ENCODE measurements around the gene ACLY.
A peak's percentile ranks its signal among the peaks of the same experiment; 100 is the strongest.

Gene ACLY

GRCh38 chr17:41957869-41958439 lies 39.2 kb upstream of the ACLY start:
- Histone ChIP-seq H3K9ac (ENCODE audit: low read depth, low read length) (no peak overlapping the region), H3K27ac (ENCODE audit: low read depth, low read length) (no peak overlapping the region; the same call in 1 of the 2 replicates), H3K36me3 (ENCODE audit: insufficient read depth, low read length) (no peaks in the 10 kb centered on the region), H3K27me3 (ENCODE audit: insufficient read depth, low read length) (no peaks in the 10 kb centered on the region), H3K4me3 (ENCODE audit: low read length) (no peak overlapping the region), H3K4me1 (ENCODE audit: insufficient read depth, low read length) (peaks cover 19% of the 10 kb centered on the region; the same call in 1 of the 2 replicates), H3K9me3 (ENCODE audit: insufficient read depth, low read depth, low read length) (no peaks in the 10 kb centered on the region)
- 90% methylated on average over 6 of the region's 6 CpGs for WGBS

- no peaks in the 10 kb centered on the region for H3K36me3 ChIP-seq (ENCODE audit: insufficient read depth, low read length)
- no peak overlapping the region for H3K9ac ChIP-seq (ENCODE audit: low read depth, low read length)
- H3K4me1 ChIP-seq (ENCODE audit: insufficient read depth, low read length) = peaks cover 19% of the 10 kb centered on the region; the same call in 1 of the 2 replicates
- H3K4me3 ChIP-seq (ENCODE audit: low read length) = peak overlapping the region; percentile 8; the same call in 1 of the 2 replicates
- no peaks in the 10 kb centered on the region for H3K27me3 ChIP-seq (ENCODE audit: insufficient read depth, low read length)
- 58% methylated on average over 11 of the region's 11 CpGs for WGBS
- H3K27ac ChIP-seq (ENCODE audit: low read depth, low read length) = no peak overlapping the region; the same call in 1 of the 2 replicates
- H3K9me3 ChIP-seq (ENCODE audit: insufficient read depth, low read depth, low read length) = no peaks in the 10 kb centered on the region
These were observed 38.5 kb upstream of the ACLY start for GRCh38 chr17:41957031-41957868.

- Histone ChIP-seq H3K4me1 (ENCODE audit: insufficient read depth, low read length) (peaks cover 19% of the 10 kb centered on the region; the same call in 1 of the 2 replicates), H3K36me3 (ENCODE audit: insufficient read depth, low read length) (no peaks in the 10 kb centered on the region), H3K27me3 (ENCODE audit: insufficient read depth, low read length) (no peaks in the 10 kb centered on the region), H3K4me3 (ENCODE audit: low read length) (no peak overlapping the region), H3K9ac (ENCODE audit: low read depth, low read length) (no peak overlapping the region), H3K9me3 (ENCODE audit: insufficient read depth, low read depth, low read length) (no peaks in the 10 kb centered on the region), H3K27ac (ENCODE audit: low read depth, low read length) (no peak overlapping the region)
- 100% methylated on average over 6 of the region's 6 CpGs for WGBS
These were observed 37.8 kb upstream of the ACLY start for GRCh38 chr17:41956522-41956921.

- WGBS = 86% methylated on average over 11 of the region's 11 CpGs
- no peaks in the 10 kb centered on the region for H3K27me3 ChIP-seq (ENCODE audit: insufficient read depth, low read length)
- H3K4me1 ChIP-seq (ENCODE audit: insufficient read depth, low read length) = no peaks in the 10 kb centered on the region
- no peaks in the 10 kb centered on the region for H3K9me3 ChIP-seq (ENCODE audit: insufficient read depth, low read depth, low read length)
- no peak overlapping the region for H3K4me3 ChIP-seq (ENCODE audit: low read length)
- H3K9ac ChIP-seq (ENCODE audit: low read depth, low read length) = no peak overlapping the region
- H3K27ac ChIP-seq (ENCODE audit: low read depth, low read length) = no peak overlapping the region
- no peaks in the 10 kb centered on the region for H3K36me3 ChIP-seq (ENCODE audit: insufficient read depth, low read length)
These were observed 30.2 kb upstream of the ACLY start for GRCh38 chr17:41948762-41949460.

- Histone ChIP-seq H3K4me1 (ENCODE audit: insufficient read depth, low read length) (no peaks in the 10 kb centered on the region), H3K27ac (ENCODE audit: low read depth, low read length) (no peak overlapping the region), H3K4me3 (ENCODE audit: low read length) (no peak overlapping the region), H3K36me3 (ENCODE audit: insufficient read depth, low read length) (no peaks in the 10 kb centered on the region), H3K27me3 (ENCODE audit: insufficient read depth, low read length) (no peaks in the 10 kb centered on the region), H3K9ac (ENCODE audit: low read depth, low read length) (no peak overlapping the region), H3K9me3 (ENCODE audit: insufficient read depth, low read depth, low read length) (no peaks in the 10 kb centered on the region)
- WGBS = 87% methylated on average over 3 of the region's 3 CpGs
These were observed 26.2 kb upstream of the ACLY start for GRCh38 chr17:41944943-41945342.

- 95% methylated on average over 3 of the region's 3 CpGs for WGBS
These were observed 24.7 kb upstream of the ACLY start for GRCh38 chr17:41943492-41943891.

GRCh38 chr17:41942626-41943373 lies 24.0 kb upstream of the ACLY start:
- Histone ChIP-seq H3K9ac (ENCODE audit: low read depth, low read length) (no peak overlapping the region), H3K4me1 (ENCODE audit: insufficient read depth, low read length) (no peaks in the 10 kb centered on the region), H3K36me3 (ENCODE audit: insufficient read depth, low read length) (0 out of 2 replicates have a peak, but pooled peaks cover 2% of the 10 kb centered on the region), H3K9me3 (ENCODE audit: insufficient read depth, low read depth, low read length) (no peaks in the 10 kb centered on the region), H3K27me3 (ENCODE audit: insufficient read depth, low read length) (no peaks in the 10 kb centered on the region), H3K4me3 (ENCODE audit: low read length) (no peak overlapping the region), H3K27ac (ENCODE audit: low read depth, low read length) (no peak overlapping the region)
- 97% methylated on average over 8 of the region's 8 CpGs for WGBS

More at GRCh38 chr17:41943492-41943891, 24.7 kb upstream of the ACLY start:
- H3K9me3 ChIP-seq (ENCODE audit: insufficient read depth, low read depth, low read length) = no peaks in the 10 kb centered on the region
- no peak overlapping the region for H3K27ac ChIP-seq (ENCODE audit: low read depth, low read length)
- no peaks in the 10 kb centered on the region for H3K4me1 ChIP-seq (ENCODE audit: insufficient read depth, low read length)
- no peak overlapping the region for H3K4me3 ChIP-seq (ENCODE audit: low read length)
- 0 out of 2 replicates have a peak, but pooled peaks cover under 1% of the 10 kb centered on the region for H3K36me3 ChIP-seq (ENCODE audit: insufficient read depth, low read length)
- no peak overlapping the region for H3K9ac ChIP-seq (ENCODE audit: low read depth, low read length)
- no peaks in the 10 kb centered on the region for H3K27me3 ChIP-seq (ENCODE audit: insufficient read depth, low read length)

- Histone ChIP-seq H3K9ac (ENCODE audit: low read depth, low read length) (no peak overlapping the region), H3K27me3 (ENCODE audit: insufficient read depth, low read length) (no peaks in the 10 kb centered on the region), H3K9me3 (ENCODE audit: insufficient read depth, low read depth, low read length) (no peaks in the 10 kb centered on the region), H3K36me3 (ENCODE audit: insufficient read depth, low read length) (peaks cover 8% of the 10 kb centered on the region; the same call in 1 of the 2 replicates), H3K27ac (ENCODE audit: low read depth, low read length) (no peak overlapping the region), H3K4me3 (ENCODE audit: low read length) (no peak overlapping the region), H3K4me1 (ENCODE audit: insufficient read depth, low read length) (no peaks in the 10 kb centered on the region)
- 91% methylated on average over 5 of the region's 5 CpGs for WGBS
These were observed 22.4 kb upstream of the ACLY start for GRCh38 chr17:41941168-41941567.

GRCh38 chr17:41939693-41940090 lies 20.9 kb upstream of the ACLY start:
- Histone ChIP-seq H3K9me3 (ENCODE audit: insufficient read depth, low read depth, low read length) (no peaks in the 10 kb centered on the region), H3K4me1 (ENCODE audit: insufficient read depth, low read length) (no peaks in the 10 kb centered on the region), H3K9ac (ENCODE audit: low read depth, low read length) (no peak overlapping the region), H3K4me3 (ENCODE audit: low read length) (no peak overlapping the region), H3K27ac (ENCODE audit: low read depth, low read length) (no peak overlapping the region), H3K36me3 (ENCODE audit: insufficient read depth, low read length) (peaks cover 9% of the 10 kb centered on the region; the same call in 1 of the 2 replicates), H3K27me3 (ENCODE audit: insufficient read depth, low read length) (no peaks in the 10 kb centered on the region)
- WGBS = 92% methylated on average over 6 of the region's 6 CpGs

GRCh38 chr17:41939044-41939692 lies 20.4 kb upstream of the ACLY start:
- peaks cover 9% of the 10 kb centered on the region; the same call in 1 of the 2 replicates for H3K36me3 ChIP-seq (ENCODE audit: insufficient read depth, low read length)
- no peaks in the 10 kb centered on the region for H3K9me3 ChIP-seq (ENCODE audit: insufficient read depth, low read depth, low read length)
- no peak overlapping the region for H3K27ac ChIP-seq (ENCODE audit: low read depth, low read length)
- H3K9ac ChIP-seq (ENCODE audit: low read depth, low read length) = no peak overlapping the region
- WGBS = 93% methylated on average over 4 of the region's 4 CpGs
- H3K4me1 ChIP-seq (ENCODE audit: insufficient read depth, low read length) = no peaks in the 10 kb centered on the region
- no peak overlapping the region for H3K4me3 ChIP-seq (ENCODE audit: low read length)
- H3K27me3 ChIP-seq (ENCODE audit: insufficient read depth, low read length) = no peaks in the 10 kb centered on the region

All from HUES64 (cell line).